GM23338 (cell line): Measurements from ENCODE around the gene PDE4D. TPM values are rescaled to one million over a fixed set of nuclear protein-coding genes. Genes with fewer than 3 reads are reported as not detected.

ENCODE experiments used
- ATAC-seq: fragments of 200-7000 bp; cut with Tn5 transposase; 3 replicates; pipeline ENCODE4 v1.9.1; 2020
- DNase-seq: peaks from one replicate; pipeline ENCODE4 v3.0.0-alpha.2; 2015; ENCODE audit warnings: low spot score
- H2AFZ ChIP-seq: fragments of 200-600 bp; sonication (generic); 2 replicates; pipeline ENCODE4 v1.8.0; 2016; ENCODE audit warnings: antibody characterized with exemption, mild to moderate bottlenecking, moderate library complexity
- H3F3A ChIP-seq: fragments of 200-600 bp; sonication (generic); replicated peaks from 2 replicates; pipeline ENCODE4 v1.8.0; 2017; ENCODE audit warnings: antibody characterized with exemption, mixed run types, low read depth
- H3K27ac ChIP-seq: fragments of 200-600 bp; sonication (generic); 2 replicates; pipeline ENCODE4 v1.6.1; 2016; ENCODE audit warnings: low read depth
- H3K27me3 ChIP-seq: fragments of 200-600 bp; sonication (generic); 2 replicates; pipeline ENCODE4 v1.8.0; 2016; ENCODE audit warnings: mild to moderate bottlenecking, mixed run types, moderate library complexity; ENCODE audit not compliant: insufficient read depth
- H3K36me3 ChIP-seq: fragments of 200-600 bp; sonication (generic); 2 replicates; pipeline ENCODE4 v1.8.0; 2016; ENCODE audit warnings: mild to moderate bottlenecking; ENCODE audit not compliant: insufficient read depth
- H3K4me1 ChIP-seq: fragments of 200-600 bp; sonication (generic); 2 replicates; pipeline ENCODE4 v1.8.0; 2016; ENCODE audit warnings: mild to moderate bottlenecking, moderate library complexity; ENCODE audit not compliant: insufficient read depth
- H3K4me2 ChIP-seq: fragments of 200-600 bp; sonication (generic); 2 replicates; pipeline ENCODE4 v1.7.1; 2017; ENCODE audit warnings: mixed run types
- H3K4me3 ChIP-seq: fragments of 200-600 bp; sonication (generic); 2 replicates; pipeline ENCODE4 v1.6.1; 2016; ENCODE audit warnings: mixed run types
- H3K79me2 ChIP-seq: fragments of 200-600 bp; sonication (generic); replicated peaks from 2 replicates; pipeline ENCODE4 v1.8.0; 2017; ENCODE audit warnings: mild to moderate bottlenecking; ENCODE audit not compliant: insufficient read depth
- H3K9me2 ChIP-seq: fragments of 200-600 bp; sonication (generic); 2 replicates; pipeline ENCODE4 v1.8.0; 2017; ENCODE audit not compliant: insufficient read depth
- H4K20me1 ChIP-seq: fragments of 200-600 bp; sonication (generic); replicated peaks from 2 replicates; pipeline ENCODE4 v1.8.0; 2017; ENCODE audit warnings: mild to moderate bottlenecking; ENCODE audit not compliant: insufficient read depth
- H3K27ac Mint-ChIP-seq: 2 replicates; pipeline ENCODE4 v1.8.0; 2020; ENCODE audit warnings: inconsistent platforms, mild to moderate bottlenecking, moderate library complexity, mixed read lengths
- H3K27me3 Mint-ChIP-seq: 3 replicates; pipeline ENCODE4 v1.8.0; 2022; ENCODE audit warnings: low read depth, mild to moderate bottlenecking, moderate library complexity, mixed read lengths, inconsistent platforms; ENCODE audit not compliant: insufficient read depth, poor library complexity
- H3K36me3 Mint-ChIP-seq: 3 replicates; pipeline ENCODE4 v1.8.0; 2021; ENCODE audit warnings: low read depth, mild to moderate bottlenecking, inconsistent platforms, moderate library complexity, mixed read lengths
- H3K4me1 Mint-ChIP-seq: 3 replicates; pipeline ENCODE4 v1.8.0; 2020; ENCODE audit warnings: mild to moderate bottlenecking, inconsistent platforms, mixed read lengths
- H3K4me3 Mint-ChIP-seq: 3 replicates; pipeline ENCODE4 v1.8.0; 2021; ENCODE audit warnings: moderate library complexity, mild to moderate bottlenecking, inconsistent platforms, mixed read lengths
- H3K9me3 Mint-ChIP-seq: 3 replicates; pipeline ENCODE4 v1.8.0; 2020; ENCODE audit warnings: moderate library complexity, mild to moderate bottlenecking, inconsistent platforms, mixed read lengths
- CREB1 ChIP-seq: fragments of 250-450 bp; sonication (Bioruptor Pico); IDR thresholded peaks from 2 replicates; pipeline ENCODE4 v1.5.0; 2020; ENCODE audit warnings: low read depth, mild to moderate bottlenecking, moderate library complexity
- EZH2 ChIP-seq: fragments of 200-600 bp; sonication (generic); IDR thresholded peaks from one replicate; pipeline ENCODE4 v1.8.0; 2017; ENCODE audit warnings: antibody characterized with exemption, mild to moderate bottlenecking, low read depth; ENCODE audit not compliant: unreplicated experiment
- EZH2phosphoT487 ChIP-seq: fragments of 200-600 bp; sonication (generic); IDR thresholded peaks from one replicate; pipeline ENCODE4 v1.8.1; 2018; ENCODE audit warnings: antibody characterized with exemption; ENCODE audit not compliant: unreplicated experiment
- JUNB ChIP-seq: IDR thresholded peaks from one replicate; pipeline ENCODE4 v1.6.1; 2016; ENCODE audit warnings: antibody characterized with exemption; ENCODE audit not compliant: unreplicated experiment
- NANOG ChIP-seq: IDR thresholded peaks from 2 replicates; pipeline ENCODE4 v1.6.1; 2016; ENCODE audit warnings: antibody characterized with exemption, borderline replicate concordance
- STAT1 ChIP-seq: IDR thresholded peaks from one replicate; pipeline ENCODE4 v1.6.1; 2016; ENCODE audit warnings: antibody characterized with exemption; ENCODE audit not compliant: unreplicated experiment
- ZNF114 ChIP-seq: fragments of 250-450 bp; sonication (Bioruptor Pico); IDR thresholded peaks from 2 replicates; pipeline ENCODE4 v1.5.0; 2020; ENCODE audit warnings: mild to moderate bottlenecking, moderate library complexity
- ZNF331 ChIP-seq: fragments of 250-450 bp; sonication (Bioruptor Pico); IDR thresholded peaks from 2 replicates; pipeline ENCODE4 v1.5.0; 2020; ENCODE audit warnings: low read depth, mild to moderate bottlenecking, moderate library complexity
- polyA plus RNA-seq: library from polyadenylated mRNA; unstranded; fragments of >200 nt; fragmentation: Nextera tagmentation; extraction: Ambion mirVana; gene quantifications from 2 replicates; pipeline ENCODE4 v1.2.1, GENCODE V29; 2016
- total RNA-seq: library from RNA; depleted of rRNA; stranded (reverse); fragments of >200 nt; shearing (Covaris generic); gene quantifications from 2 replicates; pipeline ENCODE4 v1.2.3, GENCODE V29; 2014
- TF ChIP-seq, protein P1 (sequence below): IDR thresholded peaks from 2 replicates; pipeline ENCODE4 v1.6.1; 2016; ENCODE audit warnings: antibody characterized with exemption
- TF ChIP-seq, protein P2 (sequence below): IDR thresholded peaks from one replicate; pipeline ENCODE4 v1.6.1; 2018; ENCODE audit warnings: antibody characterized with exemption; ENCODE audit not compliant: unreplicated experiment
- TF ChIP-seq, protein P3 (sequence below): fragments of 250-450 bp; sonication (Bioruptor Pico); IDR thresholded peaks from 2 replicates; pipeline ENCODE4 v1.5.0; 2020; ENCODE audit warnings: mild to moderate bottlenecking, moderate library complexity

PDE4D gene
- total and polyA plus RNA-seq, 2 experiments from 2014 or later, result 2.1 to 4.7 TPM

DNA sequence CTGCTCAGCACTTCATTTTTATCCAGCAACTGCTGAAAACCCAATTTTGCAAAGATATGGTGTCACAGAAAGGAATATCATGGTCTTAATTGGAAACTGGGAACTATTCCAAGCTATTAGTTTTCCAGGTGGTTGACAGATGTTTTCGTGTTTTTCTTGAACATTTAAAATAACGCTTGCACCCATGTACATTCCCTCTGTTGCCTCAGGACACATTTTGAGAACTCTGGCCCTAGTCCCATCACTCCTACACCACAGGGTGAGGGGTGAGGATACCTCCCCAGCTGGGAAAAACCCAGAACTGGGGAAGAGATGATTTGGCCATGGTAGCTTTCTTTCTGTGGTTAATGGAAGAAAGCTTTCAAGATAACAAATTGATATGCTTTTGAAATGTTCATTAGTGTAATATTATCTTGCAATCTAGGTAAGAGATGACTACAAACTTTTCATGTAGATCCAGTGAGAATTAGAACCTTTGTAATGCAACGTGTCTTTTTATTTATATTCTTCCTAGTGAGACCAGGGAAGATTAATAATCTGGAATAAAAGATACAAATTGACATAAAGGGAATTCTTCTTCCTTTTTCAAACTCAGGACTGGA is 683.7 kb downstream of the PDE4D start:
- DNase-seq (no peak), ATAC-seq (no peak)
- Histone ChIP-seq H3K9me2 (no peaks in the 10 kb centered on the region), H3K36me3 (no peaks in the 10 kb centered on the region), H3K79me2 (no peaks in the 10 kb centered on the region), H2AFZ (no peak overlapping the region), H4K20me1 (no peaks in the 10 kb centered on the region), H3K27ac (no peak overlapping the region), H3K4me2 (no peak overlapping the region), H3K4me3 (no peak overlapping the region), H3F3A (no peaks in the 10 kb centered on the region), H3K27me3 (no peaks in the 10 kb centered on the region), H3K4me1 (no peaks in the 10 kb centered on the region)
- TF ChIP-seq, protein P1, sequence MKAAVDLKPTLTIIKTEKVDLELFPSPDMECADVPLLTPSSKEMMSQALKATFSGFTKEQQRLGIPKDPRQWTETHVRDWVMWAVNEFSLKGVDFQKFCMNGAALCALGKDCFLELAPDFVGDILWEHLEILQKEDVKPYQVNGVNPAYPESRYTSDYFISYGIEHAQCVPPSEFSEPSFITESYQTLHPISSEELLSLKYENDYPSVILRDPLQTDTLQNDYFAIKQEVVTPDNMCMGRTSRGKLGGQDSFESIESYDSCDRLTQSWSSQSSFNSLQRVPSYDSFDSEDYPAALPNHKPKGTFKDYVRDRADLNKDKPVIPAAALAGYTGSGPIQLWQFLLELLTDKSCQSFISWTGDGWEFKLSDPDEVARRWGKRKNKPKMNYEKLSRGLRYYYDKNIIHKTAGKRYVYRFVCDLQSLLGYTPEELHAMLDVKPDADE, result no peak
- TF ChIP-seq ZNF114 (CRISPR knock-in tag), result no peak
- TF ChIP-seq NANOG, result no peak
- TF ChIP-seq, protein P2, sequence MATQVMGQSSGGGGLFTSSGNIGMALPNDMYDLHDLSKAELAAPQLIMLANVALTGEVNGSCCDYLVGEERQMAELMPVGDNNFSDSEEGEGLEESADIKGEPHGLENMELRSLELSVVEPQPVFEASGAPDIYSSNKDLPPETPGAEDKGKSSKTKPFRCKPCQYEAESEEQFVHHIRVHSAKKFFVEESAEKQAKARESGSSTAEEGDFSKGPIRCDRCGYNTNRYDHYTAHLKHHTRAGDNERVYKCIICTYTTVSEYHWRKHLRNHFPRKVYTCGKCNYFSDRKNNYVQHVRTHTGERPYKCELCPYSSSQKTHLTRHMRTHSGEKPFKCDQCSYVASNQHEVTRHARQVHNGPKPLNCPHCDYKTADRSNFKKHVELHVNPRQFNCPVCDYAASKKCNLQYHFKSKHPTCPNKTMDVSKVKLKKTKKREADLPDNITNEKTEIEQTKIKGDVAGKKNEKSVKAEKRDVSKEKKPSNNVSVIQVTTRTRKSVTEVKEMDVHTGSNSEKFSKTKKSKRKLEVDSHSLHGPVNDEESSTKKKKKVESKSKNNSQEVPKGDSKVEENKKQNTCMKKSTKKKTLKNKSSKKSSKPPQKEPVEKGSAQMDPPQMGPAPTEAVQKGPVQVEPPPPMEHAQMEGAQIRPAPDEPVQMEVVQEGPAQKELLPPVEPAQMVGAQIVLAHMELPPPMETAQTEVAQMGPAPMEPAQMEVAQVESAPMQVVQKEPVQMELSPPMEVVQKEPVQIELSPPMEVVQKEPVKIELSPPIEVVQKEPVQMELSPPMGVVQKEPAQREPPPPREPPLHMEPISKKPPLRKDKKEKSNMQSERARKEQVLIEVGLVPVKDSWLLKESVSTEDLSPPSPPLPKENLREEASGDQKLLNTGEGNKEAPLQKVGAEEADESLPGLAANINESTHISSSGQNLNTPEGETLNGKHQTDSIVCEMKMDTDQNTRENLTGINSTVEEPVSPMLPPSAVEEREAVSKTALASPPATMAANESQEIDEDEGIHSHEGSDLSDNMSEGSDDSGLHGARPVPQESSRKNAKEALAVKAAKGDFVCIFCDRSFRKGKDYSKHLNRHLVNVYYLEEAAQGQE, result no peak
- TF ChIP-seq, protein P3, sequence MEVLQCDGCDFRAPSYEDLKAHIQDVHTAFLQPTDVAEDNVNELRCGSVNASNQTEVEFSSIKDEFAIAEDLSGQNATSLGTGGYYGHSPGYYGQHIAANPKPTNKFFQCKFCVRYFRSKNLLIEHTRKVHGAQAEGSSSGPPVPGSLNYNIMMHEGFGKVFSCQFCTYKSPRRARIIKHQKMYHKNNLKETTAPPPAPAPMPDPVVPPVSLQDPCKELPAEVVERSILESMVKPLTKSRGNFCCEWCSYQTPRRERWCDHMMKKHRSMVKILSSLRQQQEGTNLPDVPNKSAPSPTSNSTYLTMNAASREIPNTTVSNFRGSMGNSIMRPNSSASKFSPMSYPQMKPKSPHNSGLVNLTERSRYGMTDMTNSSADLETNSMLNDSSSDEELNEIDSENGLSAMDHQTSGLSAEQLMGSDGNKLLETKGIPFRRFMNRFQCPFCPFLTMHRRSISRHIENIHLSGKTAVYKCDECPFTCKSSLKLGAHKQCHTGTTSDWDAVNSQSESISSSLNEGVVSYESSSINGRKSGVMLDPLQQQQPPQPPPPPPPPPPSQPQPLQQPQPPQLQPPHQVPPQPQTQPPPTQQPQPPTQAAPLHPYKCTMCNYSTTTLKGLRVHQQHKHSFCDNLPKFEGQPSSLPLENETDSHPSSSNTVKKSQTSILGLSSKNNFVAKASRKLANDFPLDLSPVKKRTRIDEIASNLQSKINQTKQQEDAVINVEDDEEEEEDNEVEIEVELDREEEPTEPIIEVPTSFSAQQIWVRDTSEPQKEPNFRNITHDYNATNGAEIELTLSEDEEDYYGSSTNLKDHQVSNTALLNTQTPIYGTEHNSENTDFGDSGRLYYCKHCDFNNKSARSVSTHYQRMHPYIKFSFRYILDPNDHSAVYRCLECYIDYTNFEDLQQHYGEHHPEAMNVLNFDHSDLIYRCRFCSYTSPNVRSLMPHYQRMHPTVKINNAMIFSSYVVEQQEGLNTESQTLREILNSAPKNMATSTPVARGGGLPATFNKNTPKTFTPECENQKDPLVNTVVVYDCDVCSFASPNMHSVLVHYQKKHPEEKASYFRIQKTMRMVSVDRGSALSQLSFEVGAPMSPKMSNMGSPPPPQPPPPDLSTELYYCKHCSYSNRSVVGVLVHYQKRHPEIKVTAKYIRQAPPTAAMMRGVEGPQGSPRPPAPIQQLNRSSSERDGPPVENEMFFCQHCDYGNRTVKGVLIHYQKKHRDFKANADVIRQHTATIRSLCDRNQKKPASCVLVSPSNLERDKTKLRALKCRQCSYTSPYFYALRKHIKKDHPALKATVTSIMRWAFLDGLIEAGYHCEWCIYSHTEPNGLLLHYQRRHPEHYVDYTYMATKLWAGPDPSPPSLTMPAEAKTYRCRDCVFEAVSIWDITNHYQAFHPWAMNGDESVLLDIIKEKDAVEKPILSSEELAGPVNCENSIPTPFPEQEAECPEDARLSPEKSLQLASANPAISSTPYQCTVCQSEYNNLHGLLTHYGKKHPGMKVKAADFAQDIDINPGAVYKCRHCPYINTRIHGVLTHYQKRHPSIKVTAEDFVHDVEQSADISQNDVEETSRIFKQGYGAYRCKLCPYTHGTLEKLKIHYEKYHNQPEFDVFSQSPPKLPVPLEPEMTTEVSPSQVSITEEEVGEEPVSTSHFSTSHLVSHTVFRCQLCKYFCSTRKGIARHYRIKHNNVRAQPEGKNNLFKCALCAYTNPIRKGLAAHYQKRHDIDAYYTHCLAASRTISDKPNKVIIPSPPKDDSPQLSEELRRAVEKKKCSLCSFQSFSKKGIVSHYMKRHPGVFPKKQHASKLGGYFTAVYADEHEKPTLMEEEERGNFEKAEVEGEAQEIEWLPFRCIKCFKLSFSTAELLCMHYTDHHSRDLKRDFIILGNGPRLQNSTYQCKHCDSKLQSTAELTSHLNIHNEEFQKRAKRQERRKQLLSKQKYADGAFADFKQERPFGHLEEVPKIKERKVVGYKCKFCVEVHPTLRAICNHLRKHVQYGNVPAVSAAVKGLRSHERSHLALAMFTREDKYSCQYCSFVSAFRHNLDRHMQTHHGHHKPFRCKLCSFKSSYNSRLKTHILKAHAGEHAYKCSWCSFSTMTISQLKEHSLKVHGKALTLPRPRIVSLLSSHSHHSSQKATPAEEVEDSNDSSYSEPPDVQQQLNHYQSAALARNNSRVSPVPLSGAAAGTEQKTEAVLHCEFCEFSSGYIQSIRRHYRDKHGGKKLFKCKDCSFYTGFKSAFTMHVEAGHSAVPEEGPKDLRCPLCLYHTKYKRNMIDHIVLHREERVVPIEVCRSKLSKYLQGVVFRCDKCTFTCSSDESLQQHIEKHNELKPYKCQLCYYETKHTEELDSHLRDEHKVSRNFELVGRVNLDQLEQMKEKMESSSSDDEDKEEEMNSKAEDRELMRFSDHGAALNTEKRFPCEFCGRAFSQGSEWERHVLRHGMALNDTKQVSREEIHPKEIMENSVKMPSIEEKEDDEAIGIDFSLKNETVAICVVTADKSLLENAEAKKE, result no peak
- TF ChIP-seq CREB1 (CRISPR knock-in tag), result no peak
- TF ChIP-seq EZH2phosphoT487, result no peak
- TF ChIP-seq JUNB, result no peak
- no peak for TF ChIP-seq STAT1
- TF ChIP-seq ZNF331 (CRISPR knock-in tag), result no peak
- TF ChIP-seq EZH2, result no peak
- Mint-ChIP-seq H3K4me1 (no peaks in the 10 kb centered on the region), H3K27me3 (no peaks in the 10 kb centered on the region), H3K36me3 (no peaks in the 10 kb centered on the region), H3K9me3 (no peaks in the 10 kb centered on the region), H3K27ac (no peak overlapping the region), H3K4me3 (no peak overlapping the region)
